Activated T-cell treated with anti-CD3 and anti-CD28 coated beads for 24 hours (primary cell): ENCODE measurements around the gene PPP3CA.

Experiments used
- DNase-seq: peaks from one replicate; pipeline ENCODE4 v3.0.0-alpha.2; 2020; ENCODE audit warnings: low read depth

Gene PPP3CA

GRCh38 chr4:101288365-101289145, 58.8 kb downstream of the PPP3CA start:
- DNase-seq = no peak

- DNase-seq = no peak
Measured at GRCh38 chr4:101287324-101287723, 60.0 kb downstream of the PPP3CA start.

- DNase-seq = no peak
Measured at GRCh38 chr4:101286663-101287062, 60.7 kb downstream of the PPP3CA start.

GRCh38 chr4:101285985-101286384, 61.3 kb downstream of the PPP3CA start:
- no peak for DNase-seq

- DNase-seq = no peak
Measured at GRCh38 chr4:101284546-101284945, 62.8 kb downstream of the PPP3CA start.

- DNase-seq = no peak
Measured at GRCh38 chr4:101283434-101283833, 63.9 kb downstream of the PPP3CA start.

- no peak for DNase-seq
Measured at GRCh38 chr4:101282076-101282844, 65.1 kb downstream of the PPP3CA start.

GRCh38 chr4:101280866-101281600, 66.3 kb downstream of the PPP3CA start:
- no peak for DNase-seq

- DNase-seq = no peak
Measured at GRCh38 chr4:101279377-101279871, 67.9 kb downstream of the PPP3CA start.

GRCh38 chr4:101277671-101278070, 69.7 kb downstream of the PPP3CA start:
- DNase-seq = no peak

GRCh38 chr4:101276661-101277060, 70.7 kb downstream of the PPP3CA start:
- no peak for DNase-seq

- no peak for DNase-seq
Measured at GRCh38 chr4:101274888-101275752, 72.2 kb downstream of the PPP3CA start.

- DNase-seq = no peak
Measured at GRCh38 chr4:101271516-101271915, 75.8 kb downstream of the PPP3CA start.

- DNase-seq = no peak
Measured at GRCh38 chr4:101269682-101270081, 77.6 kb downstream of the PPP3CA start.

GRCh38 chr4:101265816-101266172, 81.5 kb downstream of the PPP3CA start:
- no peak for DNase-seq

GRCh38 chr4:101264993-101265815, 82.1 kb downstream of the PPP3CA start:
- DNase-seq = no peak

- DNase-seq = no peak
Measured at GRCh38 chr4:101264512-101264911, 82.8 kb downstream of the PPP3CA start.

- DNase-seq = no peak
Measured at GRCh38 chr4:101262683-101263082, 84.6 kb downstream of the PPP3CA start.

GRCh38 chr4:101259876-101260275, 87.5 kb downstream of the PPP3CA start:
- no peak for DNase-seq

- DNase-seq = no peak
Measured at GRCh38 chr4:101258883-101259282, 88.4 kb downstream of the PPP3CA start.

GRCh38 chr4:101256222-101256621, 91.1 kb downstream of the PPP3CA start:
- DNase-seq = no peak
